ENCODE results near the gene AP3B1. TPM values are rescaled to one million over a fixed set of nuclear protein-coding genes. Genes with fewer than 3 reads are reported as not detected.

Gene AP3B1
- total and polyA plus RNA-seq, 12 donors: 22.0 to 59.1 (median 34.3) TPM

GRCh38 chr5:78113689-78114264, 180.7 kb downstream of the AP3B1 start:
- no peak for DNase-seq
- 79 to 88% (median 83%) methylated on average over 5 of the region's 5 CpGs for WGBS, 4 donors
- H3K9me3 ChIP-seq (replicated peaks in 1 of 3): no peaks in the 10 kb centered on the region
- no peaks in the 10 kb centered on the region for H3K4me1 ChIP-seq (replicated peaks in 1 of 2)
- H3K4me3 ChIP-seq: no peak overlapping the region
- no peaks in the 10 kb centered on the region for H3K27me3 ChIP-seq
- no peak overlapping the region for H3K27ac ChIP-seq
- peaks cover 0 to 11% of the 10 kb centered on the region in 2 donors for H3K36me3 ChIP-seq (replicated peaks in 1 of 2)
- intact Hi-C loops (cut with DNase I): no loop called here
- no peak for TF ChIP-seq POLR2A (IDR thresholded peaks at IDR 0.05)
- TF ChIP-seq, protein P1, sequence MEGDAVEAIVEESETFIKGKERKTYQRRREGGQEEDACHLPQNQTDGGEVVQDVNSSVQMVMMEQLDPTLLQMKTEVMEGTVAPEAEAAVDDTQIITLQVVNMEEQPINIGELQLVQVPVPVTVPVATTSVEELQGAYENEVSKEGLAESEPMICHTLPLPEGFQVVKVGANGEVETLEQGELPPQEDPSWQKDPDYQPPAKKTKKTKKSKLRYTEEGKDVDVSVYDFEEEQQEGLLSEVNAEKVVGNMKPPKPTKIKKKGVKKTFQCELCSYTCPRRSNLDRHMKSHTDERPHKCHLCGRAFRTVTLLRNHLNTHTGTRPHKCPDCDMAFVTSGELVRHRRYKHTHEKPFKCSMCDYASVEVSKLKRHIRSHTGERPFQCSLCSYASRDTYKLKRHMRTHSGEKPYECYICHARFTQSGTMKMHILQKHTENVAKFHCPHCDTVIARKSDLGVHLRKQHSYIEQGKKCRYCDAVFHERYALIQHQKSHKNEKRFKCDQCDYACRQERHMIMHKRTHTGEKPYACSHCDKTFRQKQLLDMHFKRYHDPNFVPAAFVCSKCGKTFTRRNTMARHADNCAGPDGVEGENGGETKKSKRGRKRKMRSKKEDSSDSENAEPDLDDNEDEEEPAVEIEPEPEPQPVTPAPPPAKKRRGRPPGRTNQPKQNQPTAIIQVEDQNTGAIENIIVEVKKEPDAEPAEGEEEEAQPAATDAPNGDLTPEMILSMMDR (IDR thresholded peaks at IDR 0.05): no peak

- H3K9me3 ChIP-seq (replicated peaks in 1 of 3): no peaks in the 10 kb centered on the region
- H3K4me3 ChIP-seq: no peak overlapping the region
- intact Hi-C loops (cut with DNase I): no loop called here
- no peak for TF ChIP-seq POLR2A (IDR thresholded peaks at IDR 0.05)
- TF ChIP-seq, protein P1 (IDR thresholded peaks at IDR 0.05): no peak
- 86 to 94% (median 91%) methylated on average over 10 of the region's 10 CpGs for WGBS, 4 donors
- H3K36me3 ChIP-seq (replicated peaks in 1 of 2): peaks cover 0 to 11% of the 10 kb centered on the region in 2 donors
- no peaks in the 10 kb centered on the region for H3K27me3 ChIP-seq
- H3K27ac ChIP-seq: no peak overlapping the region
- H3K4me1 ChIP-seq (replicated peaks in 1 of 2): no peaks in the 10 kb centered on the region
- peak in 1 of 7 donors; percentile 55 for DNase-seq
Observed at GRCh38 chr5:78112931-78113330, 181.6 kb downstream of the AP3B1 start.

- intact Hi-C loops (cut with DNase I): no loop called here
- TF ChIP-seq, protein P1 (IDR thresholded peaks at IDR 0.05): no peak
- TF ChIP-seq POLR2A (IDR thresholded peaks at IDR 0.05): no peak
- H3K27ac ChIP-seq: no peak overlapping the region
- no peaks in the 10 kb centered on the region for H3K9me3 ChIP-seq (replicated peaks in 1 of 3)
- no peak for DNase-seq
- H3K36me3 ChIP-seq (replicated peaks in 1 of 2): no peaks in the 10 kb centered on the region
- 86 to 91% (median 90%) methylated on average over 3 of the region's 3 CpGs for WGBS, 4 donors
- H3K4me3 ChIP-seq: no peak overlapping the region
- no peaks in the 10 kb centered on the region for H3K4me1 ChIP-seq (replicated peaks in 1 of 2)
- no peaks in the 10 kb centered on the region for H3K27me3 ChIP-seq
Observed at GRCh38 chr5:78109891-78110324, 184.6 kb downstream of the AP3B1 start.

DNA sequence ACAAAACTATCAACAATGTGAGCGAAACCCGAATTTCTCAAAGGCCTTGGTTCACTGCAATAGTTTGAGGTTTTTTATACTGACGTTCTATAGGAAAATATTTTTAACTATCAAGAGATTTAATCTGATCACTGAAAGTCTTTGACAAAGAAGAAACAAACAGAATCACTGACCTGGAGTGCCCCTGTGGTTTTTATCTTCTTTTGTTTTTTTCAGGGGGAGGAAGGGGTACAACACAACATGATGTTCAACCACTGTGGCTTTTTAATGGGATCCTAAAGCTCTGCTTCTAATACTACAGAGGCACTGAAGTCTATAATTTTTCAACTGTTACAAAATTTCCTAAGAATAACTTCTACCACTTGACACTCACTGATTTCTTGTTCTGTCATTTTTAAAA, 185.9 kb downstream of the AP3B1 start:
- Histone ChIP-seq H3K36me3 (replicated peaks in 1 of 2) (no peaks in the 10 kb centered on the region), H3K9me3 (replicated peaks in 1 of 3) (no peaks in the 10 kb centered on the region), H3K4me3 (no peak overlapping the region), H3K27ac (no peak overlapping the region), H3K4me1 (replicated peaks in 1 of 2) (no peaks in the 10 kb centered on the region), H3K27me3 (no peaks in the 10 kb centered on the region)
- TF ChIP-seq, protein P1 (IDR thresholded peaks at IDR 0.05): no peak
- no peak for TF ChIP-seq POLR2A (IDR thresholded peaks at IDR 0.05)
- intact Hi-C loops (cut with DNase I): no loop called here
- DNase-seq: no peak
- 87 to 93% (median 89%) methylated on average over 3 of the region's 3 CpGs for WGBS, 4 donors
